Measurements from ENCODE around the gene DISC1.

DNA sequence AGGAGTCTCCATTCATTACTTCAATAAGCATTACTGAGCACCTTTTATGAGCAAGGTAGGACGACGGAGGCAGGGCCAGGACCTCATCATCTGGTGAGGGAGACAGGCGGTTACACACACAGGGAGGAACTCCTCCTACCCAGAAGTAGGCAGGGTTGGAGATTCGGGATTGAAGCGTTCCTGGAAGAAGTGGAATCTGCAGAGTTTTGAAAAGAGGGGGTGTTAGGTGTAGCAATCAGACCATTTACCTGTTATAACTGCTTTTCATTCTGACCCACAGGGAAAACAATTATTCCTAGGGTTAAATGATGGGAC lies 392.4 kb downstream of the DISC1 start:
- TF ChIP-seq, protein P1, sequence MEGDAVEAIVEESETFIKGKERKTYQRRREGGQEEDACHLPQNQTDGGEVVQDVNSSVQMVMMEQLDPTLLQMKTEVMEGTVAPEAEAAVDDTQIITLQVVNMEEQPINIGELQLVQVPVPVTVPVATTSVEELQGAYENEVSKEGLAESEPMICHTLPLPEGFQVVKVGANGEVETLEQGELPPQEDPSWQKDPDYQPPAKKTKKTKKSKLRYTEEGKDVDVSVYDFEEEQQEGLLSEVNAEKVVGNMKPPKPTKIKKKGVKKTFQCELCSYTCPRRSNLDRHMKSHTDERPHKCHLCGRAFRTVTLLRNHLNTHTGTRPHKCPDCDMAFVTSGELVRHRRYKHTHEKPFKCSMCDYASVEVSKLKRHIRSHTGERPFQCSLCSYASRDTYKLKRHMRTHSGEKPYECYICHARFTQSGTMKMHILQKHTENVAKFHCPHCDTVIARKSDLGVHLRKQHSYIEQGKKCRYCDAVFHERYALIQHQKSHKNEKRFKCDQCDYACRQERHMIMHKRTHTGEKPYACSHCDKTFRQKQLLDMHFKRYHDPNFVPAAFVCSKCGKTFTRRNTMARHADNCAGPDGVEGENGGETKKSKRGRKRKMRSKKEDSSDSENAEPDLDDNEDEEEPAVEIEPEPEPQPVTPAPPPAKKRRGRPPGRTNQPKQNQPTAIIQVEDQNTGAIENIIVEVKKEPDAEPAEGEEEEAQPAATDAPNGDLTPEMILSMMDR (IDR thresholded peaks at IDR 0.05; ENCODE audit: poor library complexity, severe bottlenecking), result no peak
- TF ChIP-seq TAF1 (IDR thresholded peaks at IDR 0.05; ENCODE audit: low read depth) (no peak), POLR2AphosphoS5 (IDR thresholded peaks at IDR 0.05) (no peak), EZH2 (IDR thresholded peaks at IDR 0.05; ENCODE audit: borderline replicate concordance, insufficient read depth, low read length, poor library complexity, severe bottlenecking) (no peak), EP300 (conservative IDR thresholded peaks at IDR 0.05; ENCODE audit: poor library complexity, severe bottlenecking) (no peak), RAD21 (conservative IDR thresholded peaks at IDR 0.05) (no peak)

All from neural cell (in vitro differentiated cells).